Measurements from ENCODE around the gene MUC15.
"Not testable (repeated sequence)": the region's sequence is repeated elsewhere in the genome, so short reads cannot be mapped to it uniquely, and the experiment has no call there.

The MUC15 gene, protein sequence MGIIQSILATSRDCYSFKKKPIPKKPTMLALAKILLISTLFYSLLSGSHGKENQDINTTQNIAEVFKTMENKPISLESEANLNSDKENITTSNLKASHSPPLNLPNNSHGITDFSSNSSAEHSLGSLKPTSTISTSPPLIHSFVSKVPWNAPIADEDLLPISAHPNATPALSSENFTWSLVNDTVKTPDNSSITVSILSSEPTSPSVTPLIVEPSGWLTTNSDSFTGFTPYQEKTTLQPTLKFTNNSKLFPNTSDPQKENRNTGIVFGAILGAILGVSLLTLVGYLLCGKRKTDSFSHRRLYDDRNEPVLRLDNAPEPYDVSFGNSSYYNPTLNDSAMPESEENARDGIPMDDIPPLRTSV

DNA sequence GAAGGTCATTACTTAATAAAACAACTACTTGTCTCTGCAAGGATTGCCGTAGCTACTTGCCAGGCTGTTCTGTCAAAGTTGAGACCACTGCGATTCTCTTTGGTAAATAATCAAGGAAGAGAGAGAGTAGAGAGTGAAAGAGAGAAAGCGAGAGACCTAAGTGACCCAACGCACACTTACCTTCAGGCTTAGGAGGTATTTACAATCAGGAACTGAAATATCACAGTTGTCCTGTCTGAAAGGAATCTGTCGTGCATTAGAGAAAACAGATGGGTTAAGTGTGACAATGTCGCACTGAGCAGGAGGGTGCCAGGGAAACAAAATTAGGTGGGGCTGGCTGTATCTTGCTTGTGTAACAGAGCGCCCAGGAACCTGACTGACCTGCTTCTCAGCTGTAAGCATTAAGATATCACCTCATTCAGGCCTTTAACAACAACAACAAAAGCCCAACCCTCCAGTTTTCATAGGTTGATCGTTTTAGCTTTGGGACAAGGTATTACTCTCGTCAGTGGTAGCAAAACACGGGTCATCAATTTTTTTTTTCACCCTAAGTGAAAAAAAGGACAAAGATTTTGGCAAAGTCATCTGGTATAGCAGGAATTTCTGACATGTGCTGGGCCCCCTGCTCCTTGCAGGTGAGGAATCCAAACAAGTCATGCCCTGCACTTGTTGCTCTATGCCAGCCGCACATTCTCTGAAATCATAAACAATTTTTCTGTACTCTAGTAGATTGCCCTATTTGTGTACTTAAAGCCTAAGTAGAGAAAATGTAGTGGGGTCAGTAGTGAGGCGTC, at the start of gene MUC15:
MUC15 (minus strand) TSS at position 403 of the 794 bp plus-strand sequence. CDS start 5,169 bp downstream, outside the sequence.
- DNase-seq (ENCODE audit: low spot score): no peak

DNA sequence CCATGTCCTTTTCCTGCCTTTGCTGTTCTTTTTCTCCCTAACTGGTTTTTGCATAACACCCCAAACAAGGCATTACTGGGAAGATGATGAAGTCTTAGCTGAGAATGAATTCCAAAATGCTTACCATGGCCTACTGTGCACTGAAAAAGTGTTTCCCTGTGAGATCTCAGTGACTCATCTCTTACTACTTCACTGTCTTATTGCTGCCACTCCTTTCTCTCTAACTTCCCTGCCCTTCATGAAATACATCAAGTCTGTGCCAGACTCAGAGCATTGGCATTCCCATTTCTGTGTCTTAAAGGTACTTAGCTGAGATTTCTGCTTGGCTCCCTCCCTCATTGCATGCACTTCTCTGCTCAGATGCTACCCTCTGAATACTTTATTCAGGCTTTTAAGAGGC, 49.1 kb upstream of the MUC15 start:
- DNase-seq (ENCODE audit: low spot score): no peak

- no peak for DNase-seq (ENCODE audit: low spot score)
Observed at GRCh38 chr11:26620282-26621045, 48.4 kb upstream of the MUC15 start.

DNA sequence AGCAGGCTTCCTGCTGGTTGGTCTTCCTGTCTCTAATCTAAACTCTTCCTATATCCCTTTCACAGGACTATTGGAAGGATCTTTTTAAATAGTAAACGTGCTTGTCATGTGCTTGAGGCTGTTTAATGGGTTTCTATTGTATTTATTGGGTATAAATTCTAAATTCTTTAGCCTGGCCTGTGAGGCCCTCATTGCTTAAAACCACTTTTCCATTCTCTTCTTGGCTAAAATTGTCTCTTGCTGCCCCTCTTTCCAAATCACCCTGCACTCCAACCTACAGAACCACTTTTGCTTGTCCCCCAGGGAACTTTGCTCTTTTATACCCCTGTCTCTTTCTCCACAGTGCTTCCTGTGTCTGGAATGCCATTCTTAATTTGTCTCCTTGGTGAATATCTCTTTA, 46.4 kb upstream of the MUC15 start:
- no peak for DNase-seq (ENCODE audit: low spot score)

DNA sequence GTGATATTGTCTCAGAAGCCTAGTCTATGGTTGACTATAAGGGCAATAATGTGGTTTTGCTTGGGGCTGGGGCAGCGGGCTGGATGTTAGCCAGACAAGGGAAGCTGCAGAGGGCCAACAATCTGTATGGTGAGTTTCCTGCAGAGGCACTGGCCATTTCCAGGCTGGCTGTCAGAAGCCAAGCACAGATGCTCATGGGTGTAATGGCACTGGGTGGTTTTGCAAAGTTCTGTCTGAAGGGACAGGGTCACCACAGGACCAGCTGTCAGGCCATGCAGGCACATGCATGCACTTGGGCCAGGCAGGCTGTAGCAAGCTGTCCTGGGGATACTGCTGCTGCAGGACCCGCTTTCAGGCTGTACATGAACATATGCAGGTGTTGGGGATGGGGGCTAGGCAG, 41.7 kb upstream of the MUC15 start:
- no peak for DNase-seq (ENCODE audit: low spot score)

DNA sequence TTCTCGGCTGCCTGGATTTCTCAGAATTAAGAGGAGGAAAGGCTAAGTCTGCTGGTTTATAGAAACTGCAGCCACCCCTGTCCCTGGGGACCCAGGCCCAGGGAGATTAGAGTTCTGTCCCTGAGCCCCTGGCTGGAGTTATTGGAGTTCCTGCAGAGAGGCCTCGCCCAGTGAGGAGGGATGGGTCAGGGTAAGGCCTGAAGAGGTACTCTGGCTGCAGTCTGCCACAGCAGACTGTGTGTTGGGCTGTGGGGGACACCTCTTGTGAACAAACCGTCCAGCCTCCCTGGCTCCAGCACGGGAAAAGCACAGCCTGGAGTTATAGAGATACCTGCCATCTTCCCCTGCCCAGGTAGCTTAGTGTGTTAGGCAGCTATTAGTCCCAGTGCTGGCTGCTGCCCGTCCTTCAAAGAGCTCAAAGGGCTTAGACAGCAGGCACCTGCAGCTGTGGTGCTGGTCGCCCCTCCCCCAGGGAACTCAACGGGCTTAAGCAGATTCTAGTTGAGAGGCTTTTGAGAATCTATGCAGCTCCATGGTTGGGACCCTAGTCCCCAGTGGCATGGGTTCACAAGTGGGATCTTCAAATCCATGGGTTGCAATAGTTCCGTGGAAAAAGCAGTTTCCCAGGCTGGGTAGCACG, 36.6 kb upstream of the MUC15 start:
- no peak for DNase-seq (ENCODE audit: low spot score)

- DNase-seq (ENCODE audit: low spot score): no peak
Observed at GRCh38 chr11:26607725-26608506, 35.9 kb upstream of the MUC15 start.

- DNase-seq (ENCODE audit: low spot score): no peak
Observed at GRCh38 chr11:26599876-26600434, 27.9 kb upstream of the MUC15 start.

DNA sequence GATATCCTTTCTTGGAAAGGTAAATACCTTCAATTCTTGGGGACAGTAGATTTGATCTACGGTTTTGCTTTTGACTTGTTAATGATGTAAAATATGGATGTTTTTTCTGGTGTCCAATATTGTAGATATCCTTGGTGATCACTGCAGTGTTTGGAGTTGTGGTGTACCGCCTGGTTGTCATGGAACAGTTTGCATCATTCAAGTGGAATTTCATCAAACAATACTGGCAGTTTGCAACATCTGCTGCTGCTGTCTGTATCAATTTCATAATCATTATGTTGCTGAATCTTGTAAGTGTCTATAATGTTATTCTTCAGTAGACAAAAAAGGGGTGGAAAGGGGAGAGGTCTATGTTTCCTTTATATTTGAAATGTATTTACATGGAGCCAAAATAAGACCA, 27.4 kb upstream of the MUC15 start:
- DNase-seq (ENCODE audit: low spot score): no peak

GRCh38 chr11:26597899-26598298, 25.8 kb upstream of the MUC15 start:
- DNase-seq (ENCODE audit: low spot score): no peak

- not testable (repeated sequence) for DNase-seq (ENCODE audit: low spot score)
Observed at GRCh38 chr11:26597049-26597689, 25.1 kb upstream of the MUC15 start.

GRCh38 chr11:26595207-26595865, 23.3 kb upstream of the MUC15 start:
- DNase-seq (ENCODE audit: low spot score): not testable (repeated sequence)

DNA sequence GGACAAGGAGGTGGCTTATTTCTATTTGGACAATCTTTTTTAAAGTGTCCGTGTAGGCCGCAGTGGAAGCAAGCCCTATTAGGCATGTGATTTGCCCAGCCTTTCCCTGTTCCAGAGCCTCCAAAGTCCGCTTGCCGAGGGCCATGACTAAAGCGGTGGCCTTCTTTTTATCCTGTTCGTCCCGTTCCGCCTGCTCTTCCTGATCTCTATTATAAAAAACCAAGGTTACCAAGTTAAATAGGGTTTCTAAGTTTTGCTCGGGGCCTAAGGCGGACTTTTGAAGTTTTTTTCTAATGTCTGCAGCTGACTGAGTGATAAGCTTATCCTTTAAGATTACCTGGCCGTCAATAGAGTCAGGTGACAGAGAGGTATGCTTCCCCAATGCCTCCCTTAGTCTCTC, 21.6 kb upstream of the MUC15 start:
- no peak for DNase-seq (ENCODE audit: low spot score)

GRCh38 chr11:26587073-26587472, 15.0 kb upstream of the MUC15 start:
- no peak for DNase-seq (ENCODE audit: low spot score)

- no peak for DNase-seq (ENCODE audit: low spot score)
Observed at GRCh38 chr11:26584818-26585217, 12.8 kb upstream of the MUC15 start.

- DNase-seq (ENCODE audit: low spot score): no peak
Observed at GRCh38 chr11:26583550-26583949, 11.5 kb upstream of the MUC15 start.

GRCh38 chr11:26580929-26581328, 8.9 kb upstream of the MUC15 start:
- no peak for DNase-seq (ENCODE audit: low spot score)

- DNase-seq (ENCODE audit: low spot score): no peak
Observed at GRCh38 chr11:26579683-26580082, 7.6 kb upstream of the MUC15 start.

GRCh38 chr11:26578998-26579661, 7.1 kb upstream of the MUC15 start:
- no peak for DNase-seq (ENCODE audit: low spot score)
